HFFc6 (cell line): ENCODE measurements around the gene MAP1LC3B2. TPM values are rescaled to one million over a fixed set of nuclear protein-coding genes. Genes with fewer than 3 reads are reported as not detected.

Source experiments
- DNase-seq: peaks from one replicate; pipeline ENCODE4 v3.0.0-alpha.2; 2018
- H3K27ac Mint-ChIP-seq: 2 replicates; pipeline ENCODE4 v1.8.0; 2020; ENCODE audit warnings: mild to moderate bottlenecking, mixed read lengths
- H3K27me3 Mint-ChIP-seq: 2 replicates; pipeline ENCODE4 v1.8.0; 2021; ENCODE audit warnings: mild to moderate bottlenecking, moderate library complexity, mixed read lengths; ENCODE audit not compliant: insufficient read depth
- H3K36me3 Mint-ChIP-seq: 2 replicates; pipeline ENCODE4 v1.8.0; 2021; ENCODE audit warnings: low read depth, mixed read lengths
- H3K4me1 Mint-ChIP-seq: 2 replicates; pipeline ENCODE4 v1.8.0; 2020; ENCODE audit warnings: low read depth, mixed read lengths
- H3K4me3 Mint-ChIP-seq: 2 replicates; pipeline ENCODE4 v1.8.0; 2020; ENCODE audit warnings: mild to moderate bottlenecking, moderate library complexity, mixed read lengths
- H3K9me3 Mint-ChIP-seq: 2 replicates; pipeline ENCODE4 v1.8.0; 2020; ENCODE audit warnings: mild to moderate bottlenecking, mixed read lengths
- CTCF ChIP-seq: fragments of 200-600 bp; sonication (generic); IDR thresholded peaks from 2 replicates; pipeline ENCODE4 v1.5.0; 2021; ENCODE audit warnings: antibody characterized with exemption, mild to moderate bottlenecking
- total RNA-seq, 6 experiments: library from RNA; stranded (reverse); fragmentation: NEBNext Ultra II Directional; extraction: Animal tissue kit (Norgen Biotek cat#: 25700); gene quantifications; 2 replicates in 1 of 6; 3 replicates in 5 of 6; pipeline ENCODE4 v1.2.3, GENCODE V29; 2021

MAP1LC3B2 gene
- total RNA-seq, 6 experiments from 2014 or later: 1.7 to 3.7 (median 2.9) TPM

GRCh38 chr12:116538076-116538591 is 21.0 kb upstream of the MAP1LC3B2 start:
- no peaks in the 10 kb centered on the region for H3K36me3 Mint-ChIP-seq
- DNase-seq: no peak
- H3K4me1 Mint-ChIP-seq: peaks cover 41% of the 10 kb centered on the region
- TF ChIP-seq CTCF: no peak
- H3K27ac Mint-ChIP-seq: no peak overlapping the region
- no peaks in the 10 kb centered on the region for H3K9me3 Mint-ChIP-seq
- H3K27me3 Mint-ChIP-seq: peaks cover 5% of the 10 kb centered on the region
- no peak overlapping the region for H3K4me3 Mint-ChIP-seq

GRCh38 chr12:116538682-116539305 is 20.4 kb upstream of the MAP1LC3B2 start:
- DNase-seq: no peak
- H3K9me3 Mint-ChIP-seq: no peaks in the 10 kb centered on the region
- no peak for TF ChIP-seq CTCF
- no peak overlapping the region for H3K4me3 Mint-ChIP-seq
- peaks cover 36% of the 10 kb centered on the region for H3K4me1 Mint-ChIP-seq
- H3K27ac Mint-ChIP-seq: no peak overlapping the region
- H3K36me3 Mint-ChIP-seq: no peaks in the 10 kb centered on the region
- peaks cover 5% of the 10 kb centered on the region for H3K27me3 Mint-ChIP-seq

- Mint-ChIP-seq H3K27ac (no peak overlapping the region), H3K4me1 (peaks cover 33% of the 10 kb centered on the region), H3K36me3 (no peaks in the 10 kb centered on the region), H3K9me3 (no peaks in the 10 kb centered on the region), H3K4me3 (no peak overlapping the region), H3K27me3 (peaks cover 5% of the 10 kb centered on the region)
- DNase-seq: no peak
- TF ChIP-seq CTCF: no peak
Observed at GRCh38 chr12:116539361-116539771, 19.8 kb upstream of the MAP1LC3B2 start.

- peaks cover 28% of the 10 kb centered on the region for H3K4me1 Mint-ChIP-seq
- H3K27ac Mint-ChIP-seq: peak overlapping the region; percentile 29; the same call in 1 of the 2 replicates
- no peaks in the 10 kb centered on the region for H3K9me3 Mint-ChIP-seq
- no peak overlapping the region for H3K4me3 Mint-ChIP-seq
- no peak for TF ChIP-seq CTCF
- no peaks in the 10 kb centered on the region for H3K36me3 Mint-ChIP-seq
- H3K27me3 Mint-ChIP-seq: peaks cover 5% of the 10 kb centered on the region
- DNase-seq: peak; percentile 36
Observed at GRCh38 chr12:116539905-116540482, 19.2 kb upstream of the MAP1LC3B2 start.

GRCh38 chr12:116540622-116541152 is 18.5 kb upstream of the MAP1LC3B2 start:
- TF ChIP-seq CTCF: no peak
- H3K4me3 Mint-ChIP-seq: no peak overlapping the region
- H3K9me3 Mint-ChIP-seq: no peaks in the 10 kb centered on the region
- H3K36me3 Mint-ChIP-seq: no peaks in the 10 kb centered on the region
- peaks cover 28% of the 10 kb centered on the region for H3K4me1 Mint-ChIP-seq
- no peak for DNase-seq
- peaks cover 7% of the 10 kb centered on the region for H3K27me3 Mint-ChIP-seq
- H3K27ac Mint-ChIP-seq: no peak overlapping the region
